Measurements from ENCODE around the gene ARHGAP24.

The ARHGAP24 gene

DNA sequence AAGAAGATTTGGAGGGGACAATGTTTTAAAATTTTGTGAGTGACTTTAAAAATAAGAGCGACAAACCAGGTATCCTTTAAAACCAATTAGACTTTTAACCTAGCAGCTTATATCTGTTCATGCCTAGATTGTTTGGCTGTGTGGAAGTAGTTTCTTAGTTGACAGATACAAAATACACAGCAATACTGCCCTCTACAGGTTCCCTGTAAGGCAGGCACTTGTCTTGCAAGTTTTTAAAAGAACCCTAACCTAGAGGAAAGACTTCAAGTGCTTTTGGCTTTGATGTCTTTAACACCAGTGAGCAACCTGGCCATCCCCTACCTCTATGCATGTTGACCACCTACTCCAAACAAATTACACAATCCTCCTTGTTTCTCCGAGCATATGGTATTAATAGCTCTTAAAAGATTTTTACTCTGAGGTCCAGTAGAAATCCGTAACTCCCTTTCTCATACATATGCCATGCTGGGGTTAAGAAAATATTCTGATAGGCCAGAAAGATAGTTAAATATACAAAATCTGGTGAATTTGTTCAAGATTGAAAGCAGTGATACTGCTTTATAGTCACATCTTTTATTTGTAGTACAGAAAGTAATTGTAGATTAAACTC lies 273.0 kb downstream of the ARHGAP24 start:
- DNase-seq = peak; percentile 39

GRCh38 chr4:85748654-85749053 lies 273.7 kb downstream of the ARHGAP24 start:
- DNase-seq = no peak

DNA sequence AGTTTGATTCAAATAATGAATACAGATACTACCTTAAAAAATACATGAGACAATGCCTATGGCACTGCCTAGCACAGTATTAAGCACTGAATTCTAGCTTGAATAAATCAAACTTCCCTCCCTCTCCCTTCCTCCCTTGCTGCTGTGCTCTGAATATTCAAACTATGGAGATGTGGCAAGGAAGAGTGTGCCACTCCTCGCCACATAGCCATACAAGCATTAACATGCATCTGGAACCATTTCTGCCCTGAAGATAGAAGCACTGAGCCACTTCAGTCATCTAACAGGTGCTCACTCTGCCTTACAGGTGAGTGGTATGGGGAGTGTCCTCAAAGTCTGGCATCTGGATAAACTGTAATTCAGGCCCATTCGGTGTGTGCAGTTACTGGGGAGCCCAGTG lies 276.9 kb downstream of the ARHGAP24 start:
- no peak for DNase-seq

DNA sequence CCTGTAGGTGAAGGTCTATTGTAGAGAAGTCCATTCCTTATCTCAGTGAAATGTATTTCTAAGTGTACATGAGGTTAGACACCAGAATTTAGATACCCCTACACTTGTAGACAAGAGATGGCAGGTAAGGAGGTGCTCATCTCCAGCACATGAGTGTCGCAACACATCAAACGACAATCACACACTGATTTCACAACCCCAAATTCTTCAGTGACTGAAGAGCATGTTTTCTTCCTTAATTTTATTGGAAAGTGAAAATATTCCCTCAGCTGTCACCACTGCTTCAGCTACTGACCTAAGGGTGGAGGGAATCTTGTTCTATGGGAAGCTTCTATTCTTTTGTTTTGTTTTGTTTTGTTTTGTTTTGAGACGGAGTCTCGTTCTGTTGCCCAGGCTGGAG lies 280.3 kb downstream of the ARHGAP24 start:
- no peak for DNase-seq

GRCh38 chr4:85756938-85757337 lies 282.0 kb downstream of the ARHGAP24 start:
- DNase-seq = no peak

- DNase-seq = no peak
Measured at GRCh38 chr4:85759388-85759787, 284.4 kb downstream of the ARHGAP24 start.

- DNase-seq = no peak
Measured at GRCh38 chr4:85760511-85760910, 285.6 kb downstream of the ARHGAP24 start.

DNA sequence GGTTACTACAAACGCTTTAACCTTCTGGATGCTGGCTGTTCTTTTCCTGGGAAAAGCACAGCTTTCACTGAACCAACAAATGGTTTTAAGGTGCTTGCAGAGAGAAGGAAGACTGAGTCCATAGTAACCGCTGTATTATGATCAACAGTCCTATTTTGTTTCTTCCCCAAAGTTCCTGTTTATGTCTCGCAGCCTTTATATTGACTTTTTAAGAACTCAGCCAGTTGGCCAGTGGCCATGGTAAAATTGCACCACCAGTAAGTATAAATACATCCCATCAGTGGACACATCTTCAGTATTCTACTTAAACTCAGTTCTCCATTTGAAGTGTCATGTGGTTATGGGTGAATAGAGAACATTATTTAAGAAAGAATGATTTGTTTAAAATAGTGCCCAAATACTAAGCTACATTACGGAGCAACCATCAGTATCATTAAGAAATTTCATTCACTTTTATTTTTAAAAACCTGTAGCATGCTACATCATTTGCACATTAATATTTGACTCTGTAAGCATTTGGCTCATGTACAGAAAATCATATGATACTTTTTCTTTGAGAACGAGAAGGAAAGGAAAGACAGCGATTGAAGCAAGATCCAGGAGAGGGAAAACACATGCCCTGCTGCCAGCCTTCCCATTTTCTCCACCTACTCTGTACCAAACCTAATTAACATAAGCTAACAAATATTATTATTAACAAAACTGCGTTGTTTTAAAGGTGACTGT lies 287.0 kb downstream of the ARHGAP24 start:
- DNase-seq = no peak

GRCh38 chr4:85762529-85762871 lies 287.6 kb downstream of the ARHGAP24 start:
- no peak for DNase-seq

- DNase-seq = no peak
Measured at GRCh38 chr4:85763202-85763601, 288.3 kb downstream of the ARHGAP24 start.

GRCh38 chr4:85767649-85768048 lies 292.7 kb downstream of the ARHGAP24 start:
- no peak for DNase-seq

DNA sequence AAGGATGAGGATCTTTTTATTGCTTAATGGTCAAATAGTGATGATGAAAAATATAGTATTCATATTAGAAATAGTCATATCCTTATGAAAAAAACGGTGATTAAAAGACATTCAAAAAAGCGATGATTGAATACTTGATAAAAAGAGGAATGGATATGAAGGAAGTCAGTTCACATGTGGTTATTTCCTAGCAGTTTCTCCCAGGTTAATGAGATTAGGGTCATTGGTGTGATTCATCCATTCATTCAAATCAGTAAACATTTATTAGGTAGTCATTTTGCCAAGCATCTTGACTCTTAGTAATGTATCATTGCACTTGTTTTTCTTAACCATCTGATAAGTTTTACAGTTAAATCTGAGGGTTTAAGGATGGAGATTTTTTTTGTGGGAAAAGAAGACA lies 294.1 kb downstream of the ARHGAP24 start:
- DNase-seq = peak; percentile 19

DNA sequence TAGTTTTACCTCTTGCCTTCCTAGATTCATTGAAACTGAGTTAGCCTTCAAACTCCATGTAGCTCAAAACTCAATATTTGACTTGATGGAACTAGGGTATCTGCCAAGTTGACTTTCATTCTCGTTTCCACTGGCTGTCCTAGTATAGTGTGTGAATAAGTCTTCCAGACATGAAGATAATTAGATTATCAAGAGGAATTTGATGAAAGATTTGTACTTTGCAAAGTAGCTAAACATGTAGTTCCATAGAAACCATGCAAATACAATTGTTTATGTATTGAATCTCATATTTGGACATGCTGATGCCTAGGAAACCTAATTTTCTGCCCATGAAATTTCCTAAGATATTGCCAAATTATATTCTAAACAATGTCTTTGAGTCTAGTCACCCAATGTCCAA lies 297.5 kb downstream of the ARHGAP24 start:
- no peak for DNase-seq

DNA sequence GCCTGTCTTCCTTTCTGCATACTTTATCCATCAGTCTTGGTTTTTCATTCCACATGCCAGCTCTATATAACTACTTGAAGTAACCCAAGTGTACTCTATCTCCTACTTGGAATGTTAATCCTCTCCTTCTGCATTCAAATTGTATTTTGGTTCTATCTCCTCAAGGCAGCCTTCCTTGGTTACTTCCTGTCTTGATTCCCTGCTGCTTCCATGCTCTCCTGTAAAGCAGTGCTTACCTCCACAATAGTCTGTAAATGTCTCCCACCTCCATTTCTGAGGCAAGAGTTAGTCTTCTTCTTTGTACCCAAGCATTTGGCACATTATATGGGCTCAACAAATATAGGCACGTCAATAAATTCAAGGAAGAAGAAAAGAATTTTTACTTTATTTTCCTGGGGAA lies 298.4 kb downstream of the ARHGAP24 start:
- DNase-seq = no peak

GRCh38 chr4:85774000-85774399 lies 299.1 kb downstream of the ARHGAP24 start:
- no peak for DNase-seq

GRCh38 chr4:85774489-85774888 lies 299.5 kb downstream of the ARHGAP24 start:
- DNase-seq = no peak

GRCh38 chr4:85776096-85776495 lies 301.1 kb downstream of the ARHGAP24 start:
- no peak for DNase-seq

GRCh38 chr4:85776579-85776978 lies 301.6 kb downstream of the ARHGAP24 start:
- DNase-seq = peak; percentile 53

GRCh38 chr4:85777908-85778631 lies 303.1 kb downstream of the ARHGAP24 start:
- peak; percentile 34 for DNase-seq

DNA sequence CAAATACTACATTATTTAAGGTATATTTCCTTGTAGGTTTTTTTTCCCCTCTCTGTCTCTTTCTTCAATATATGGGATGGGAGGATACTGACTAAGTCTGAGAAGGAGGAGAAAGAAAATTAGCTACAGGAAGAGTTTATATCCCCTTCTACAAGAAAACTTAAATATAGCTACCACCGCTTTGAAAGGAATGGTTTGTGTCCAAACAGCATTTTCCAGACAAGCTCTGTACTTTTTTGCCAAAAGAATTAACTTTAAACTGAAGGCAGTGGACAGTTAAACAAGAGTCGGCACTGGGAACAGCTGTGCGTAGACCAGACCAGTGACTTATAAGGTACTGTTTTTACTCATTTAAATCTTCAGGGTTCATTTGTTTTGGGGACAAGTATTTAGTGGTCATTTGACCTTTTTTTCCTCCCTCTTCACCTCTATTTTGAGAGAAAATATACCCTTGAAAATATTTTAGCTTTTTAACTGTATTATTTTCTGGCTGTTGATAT lies 303.7 kb downstream of the ARHGAP24 start:
- peak; percentile 82 for DNase-seq

DNA sequence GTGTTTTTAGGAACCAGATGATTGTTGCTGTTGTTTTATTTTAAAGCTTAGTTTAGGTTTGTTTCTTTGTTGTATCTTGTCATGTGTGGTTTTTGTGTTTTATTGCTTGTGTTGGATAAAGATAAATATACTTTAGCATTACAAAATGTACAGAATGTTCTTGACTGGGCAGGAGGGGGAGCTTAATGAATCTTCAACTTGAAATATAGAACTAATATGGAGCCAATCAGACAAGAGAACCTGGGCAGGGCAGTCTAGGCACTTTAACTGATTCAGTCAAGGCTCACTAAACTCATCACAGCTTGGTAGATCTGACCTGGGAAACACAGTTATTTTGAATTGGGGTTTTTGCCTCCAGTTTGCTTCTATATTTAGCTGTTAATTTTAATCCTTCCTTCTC lies 304.2 kb downstream of the ARHGAP24 start:
- DNase-seq = peak; percentile 58

DNA sequence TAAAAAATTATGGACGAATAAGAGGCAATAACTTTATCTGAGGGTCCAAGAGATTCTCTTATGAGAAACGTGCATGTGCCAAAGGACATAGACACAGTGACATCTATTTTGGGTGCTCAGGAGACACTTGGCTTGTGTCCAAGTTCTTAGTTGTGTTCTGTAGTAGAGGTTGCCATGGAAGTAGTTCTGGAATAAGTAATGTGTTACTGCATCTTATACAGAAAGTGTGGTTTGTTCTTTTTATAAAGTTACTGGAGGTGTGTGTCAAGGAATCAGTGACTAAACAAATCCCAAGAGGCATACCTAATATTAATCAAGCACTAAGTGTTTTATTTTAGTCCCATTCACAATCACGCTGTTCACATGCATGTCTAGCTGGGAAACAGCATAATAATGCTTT lies 305.7 kb downstream of the ARHGAP24 start:
- peak; percentile 25 for DNase-seq

DNA sequence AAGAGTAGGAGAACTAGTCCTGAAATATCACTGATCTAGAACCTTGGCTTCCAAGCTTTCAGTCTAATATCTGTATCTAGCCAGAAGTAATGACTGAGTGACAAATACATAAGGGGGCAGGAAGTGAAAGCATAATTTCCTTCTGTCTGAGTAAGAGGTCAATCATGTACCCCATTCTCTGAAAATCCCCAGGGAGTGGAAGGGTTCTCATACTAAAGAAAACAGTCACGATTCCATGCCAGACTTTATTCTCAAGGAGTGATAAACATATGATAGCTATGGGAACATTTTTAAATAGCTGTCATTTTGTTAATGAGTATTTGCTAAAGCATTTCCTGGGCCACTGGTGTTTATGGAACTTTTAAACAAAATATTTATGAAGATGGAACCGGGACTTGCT lies 308.5 kb downstream of the ARHGAP24 start:
- DNase-seq = peak; percentile 42

DNA sequence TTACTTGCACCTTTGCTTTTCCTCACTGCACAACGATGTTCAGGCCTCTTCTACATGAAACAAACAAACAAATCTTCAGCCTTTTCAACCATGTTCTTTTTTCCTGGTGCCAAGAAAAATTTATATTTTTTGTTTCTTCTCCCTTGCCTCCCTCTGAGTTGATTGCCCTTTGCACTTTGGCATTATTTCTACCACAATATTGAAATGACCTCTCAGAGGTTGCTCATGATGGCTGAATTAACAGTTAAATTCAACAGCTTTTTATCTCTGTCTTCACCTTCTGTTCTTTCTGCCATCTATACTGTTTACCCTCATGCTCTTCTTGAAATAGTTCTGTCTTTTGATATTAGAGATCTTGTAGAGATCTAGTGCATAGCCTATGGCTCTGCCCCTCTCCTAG lies 308.9 kb downstream of the ARHGAP24 start:
- no peak for DNase-seq
